GM12872 (cell line): ENCODE measurements around the gene PPP2R3B.

Source experiments
- CTCF ChIP-seq: IDR thresholded peaks from 3 replicates; pipeline ENCODE4 v1.5.1; 2011; ENCODE audit warnings: low read depth, mild to moderate bottlenecking, low read length, moderate library complexity; ENCODE audit not compliant: insufficient read depth

Gene PPP2R3B

DNA sequence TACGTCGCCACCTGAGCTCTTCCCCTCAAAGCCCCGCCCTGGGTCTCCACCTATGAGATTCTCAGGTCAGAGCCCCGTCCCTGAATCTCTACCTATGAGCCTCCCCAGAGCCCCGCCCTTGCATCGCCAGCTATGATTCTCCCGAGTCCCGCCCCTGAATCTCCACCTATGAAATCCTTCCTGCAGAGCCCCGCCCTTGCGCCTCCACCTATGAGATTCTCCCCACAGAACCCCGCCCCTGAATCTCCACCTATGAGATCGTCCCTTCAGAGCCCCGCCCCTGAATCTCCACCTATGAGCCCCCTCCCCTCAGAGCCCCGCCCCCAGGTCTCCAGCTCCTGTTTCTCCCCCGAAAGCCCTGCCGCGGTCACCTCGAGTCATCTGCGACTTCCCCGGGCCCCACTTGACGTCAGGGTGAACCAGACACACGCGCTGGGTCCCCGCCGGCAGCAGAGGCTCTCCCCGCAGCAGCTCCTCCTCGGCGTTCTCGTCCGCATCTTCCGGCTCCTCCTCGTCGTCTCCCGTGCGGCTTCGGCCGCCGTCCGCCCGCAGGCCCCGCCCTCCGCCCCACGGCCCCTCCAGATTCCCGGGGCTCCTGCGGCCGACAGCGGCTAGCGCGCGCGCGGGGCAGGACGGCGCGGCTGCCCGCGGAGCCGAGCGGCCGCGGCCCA is 68.5 kb downstream of the PPP2R3B start:
- no peak for TF ChIP-seq CTCF

DNA sequence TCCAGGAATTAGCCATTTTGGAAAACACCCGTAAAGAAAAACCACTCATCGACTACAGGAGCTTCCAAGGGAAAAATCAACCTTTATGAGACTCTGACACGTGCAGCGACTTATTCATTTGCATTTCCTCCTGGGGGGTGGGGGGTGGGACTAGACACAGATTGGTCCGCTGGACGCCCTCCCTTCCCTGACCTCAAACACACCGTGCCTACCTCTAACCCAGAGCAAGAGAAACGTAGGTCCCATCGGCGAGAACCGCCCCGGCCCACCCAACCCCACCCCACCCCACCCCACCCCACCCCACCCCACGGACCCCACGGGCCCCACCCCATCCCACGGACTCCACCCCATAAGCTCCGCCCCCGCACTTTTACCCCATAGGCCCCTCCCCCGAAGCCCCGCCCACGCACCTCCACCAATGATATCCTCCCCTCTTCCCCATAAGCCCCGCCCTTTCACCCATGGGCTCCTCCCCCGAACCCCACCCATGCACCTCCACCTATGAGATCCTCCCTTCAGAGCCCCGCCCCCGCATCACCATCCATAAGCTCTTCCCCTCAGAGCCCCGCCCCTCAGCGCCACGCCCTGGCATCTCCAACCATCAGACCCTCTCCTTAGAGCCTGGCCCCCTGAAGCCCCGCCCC is 69.2 kb downstream of the PPP2R3B start:
- no peak for TF ChIP-seq CTCF

- TF ChIP-seq CTCF: no peak
Measured at GRCh38 chrX:316351-317325, 70.1 kb downstream of the PPP2R3B start.

DNA sequence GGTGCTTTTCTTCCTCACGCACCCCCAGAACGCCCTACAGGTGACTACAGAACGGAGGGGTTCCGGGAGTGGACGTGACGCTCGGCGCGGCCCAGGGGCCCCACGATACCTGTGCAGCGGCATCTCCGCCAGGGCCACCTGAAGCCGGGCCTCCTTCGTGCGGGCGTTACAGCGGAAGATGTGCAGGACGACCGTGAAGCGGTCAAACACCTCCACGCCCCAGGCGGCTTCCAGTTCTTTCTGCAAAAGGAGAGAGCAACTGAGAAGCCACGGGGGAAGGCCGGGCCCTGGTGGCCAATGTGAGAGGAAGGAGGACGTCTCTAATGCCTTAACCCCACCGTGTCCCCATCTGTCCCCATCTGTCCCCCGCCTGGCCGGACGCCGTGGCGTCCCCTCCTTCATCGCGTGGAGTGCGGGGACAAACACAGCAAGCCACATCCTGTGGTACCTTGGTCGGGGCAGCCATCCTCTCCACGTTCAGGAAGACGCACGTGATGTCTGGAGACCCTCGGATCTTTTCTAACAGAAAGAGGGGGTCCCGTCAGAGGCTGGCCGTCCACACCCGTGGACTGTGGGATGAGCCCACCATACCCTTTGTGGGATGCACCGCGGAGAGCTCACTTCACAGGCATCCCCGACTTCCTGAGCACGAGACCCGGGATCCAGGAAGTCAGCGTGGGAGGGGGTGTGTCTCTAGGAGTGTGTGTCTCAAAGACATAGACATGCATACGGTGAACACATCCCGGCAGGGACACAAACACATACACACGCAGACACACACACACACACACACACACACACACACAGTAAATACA is 71.7 kb downstream of the PPP2R3B start:
- TF ChIP-seq CTCF: no peak

DNA sequence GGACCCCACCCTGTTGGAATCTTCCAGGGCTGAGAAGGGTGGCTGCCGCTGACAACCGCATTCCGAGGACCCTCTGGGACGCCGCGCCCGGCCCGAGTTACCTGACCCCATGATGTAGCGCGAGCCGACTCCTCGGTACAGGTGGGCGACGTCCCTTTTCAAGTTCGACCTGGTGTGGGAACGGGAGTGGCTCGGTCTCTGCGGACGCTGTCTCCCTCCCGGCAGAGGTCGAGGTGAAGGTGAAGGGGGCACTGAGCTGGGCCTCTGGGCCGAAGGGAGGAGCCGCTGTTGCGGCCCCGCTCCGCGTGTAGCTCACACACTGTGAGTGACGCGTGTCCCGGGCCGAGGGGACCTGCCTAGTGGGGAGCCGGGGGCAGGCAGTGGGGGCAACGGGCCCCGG is 72.7 kb downstream of the PPP2R3B start:
- TF ChIP-seq CTCF: no peak

- no peak for TF ChIP-seq CTCF
Measured at GRCh38 chrX:313546-313945, 73.2 kb downstream of the PPP2R3B start.
